ENCODE measurements around the gene PLCH1.

DNA sequence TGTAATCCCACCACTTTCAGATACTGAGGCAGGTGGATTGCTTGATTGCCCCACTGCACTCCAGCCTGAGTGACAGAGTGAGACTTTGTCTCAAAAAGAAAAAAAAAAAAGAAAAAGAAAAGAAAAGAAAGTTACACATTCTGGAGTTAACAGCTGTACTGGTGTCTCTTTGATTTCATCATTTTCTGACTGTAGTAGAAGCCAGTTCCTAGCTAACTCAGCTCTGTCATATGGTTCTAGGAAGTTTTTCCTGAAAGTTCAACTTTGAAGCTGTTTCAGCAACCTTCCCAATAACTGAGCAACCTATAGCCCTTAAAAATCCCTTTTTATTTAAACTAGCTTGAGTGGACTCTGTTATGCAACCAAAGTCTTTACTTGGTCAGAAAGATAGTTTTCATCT lies 346.8 kb downstream of the PLCH1 start:
- TF ChIP-seq, protein P1, sequence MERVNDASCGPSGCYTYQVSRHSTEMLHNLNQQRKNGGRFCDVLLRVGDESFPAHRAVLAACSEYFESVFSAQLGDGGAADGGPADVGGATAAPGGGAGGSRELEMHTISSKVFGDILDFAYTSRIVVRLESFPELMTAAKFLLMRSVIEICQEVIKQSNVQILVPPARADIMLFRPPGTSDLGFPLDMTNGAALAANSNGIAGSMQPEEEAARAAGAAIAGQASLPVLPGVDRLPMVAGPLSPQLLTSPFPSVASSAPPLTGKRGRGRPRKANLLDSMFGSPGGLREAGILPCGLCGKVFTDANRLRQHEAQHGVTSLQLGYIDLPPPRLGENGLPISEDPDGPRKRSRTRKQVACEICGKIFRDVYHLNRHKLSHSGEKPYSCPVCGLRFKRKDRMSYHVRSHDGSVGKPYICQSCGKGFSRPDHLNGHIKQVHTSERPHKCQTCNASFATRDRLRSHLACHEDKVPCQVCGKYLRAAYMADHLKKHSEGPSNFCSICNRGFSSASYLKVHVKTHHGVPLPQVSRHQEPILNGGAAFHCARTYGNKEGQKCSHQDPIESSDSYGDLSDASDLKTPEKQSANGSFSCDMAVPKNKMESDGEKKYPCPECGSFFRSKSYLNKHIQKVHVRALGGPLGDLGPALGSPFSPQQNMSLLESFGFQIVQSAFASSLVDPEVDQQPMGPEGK (CRISPR knock-in tag; IDR thresholded peaks at IDR 0.05; ENCODE audit: borderline replicate concordance), result no peak
- TF ChIP-seq, protein P2, sequence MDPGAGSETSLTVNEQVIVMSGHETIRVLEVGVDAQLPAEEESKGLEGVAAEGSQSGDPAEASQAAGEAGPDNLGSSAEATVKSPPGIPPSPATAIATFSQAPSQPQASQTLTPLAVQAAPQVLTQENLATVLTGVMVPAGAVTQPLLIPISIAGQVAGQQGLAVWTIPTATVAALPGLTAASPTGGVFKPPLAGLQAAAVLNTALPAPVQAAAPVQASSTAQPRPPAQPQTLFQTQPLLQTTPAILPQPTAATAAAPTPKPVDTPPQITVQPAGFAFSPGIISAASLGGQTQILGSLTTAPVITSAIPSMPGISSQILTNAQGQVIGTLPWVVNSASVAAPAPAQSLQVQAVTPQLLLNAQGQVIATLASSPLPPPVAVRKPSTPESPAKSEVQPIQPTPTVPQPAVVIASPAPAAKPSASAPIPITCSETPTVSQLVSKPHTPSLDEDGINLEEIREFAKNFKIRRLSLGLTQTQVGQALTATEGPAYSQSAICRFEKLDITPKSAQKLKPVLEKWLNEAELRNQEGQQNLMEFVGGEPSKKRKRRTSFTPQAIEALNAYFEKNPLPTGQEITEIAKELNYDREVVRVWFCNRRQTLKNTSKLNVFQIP (CRISPR knock-in tag; IDR thresholded peaks at IDR 0.05; ENCODE audit: borderline replicate concordance, low read depth), result no peak
- TF ChIP-seq ESRRG (CRISPR knock-in tag; IDR thresholded peaks at IDR 0.05) (no peak), CSDC2 (CRISPR knock-in tag; IDR thresholded peaks at IDR 0.05) (no peak), RARB (CRISPR knock-in tag; IDR thresholded peaks at IDR 0.05) (no peak), ZNF565 (CRISPR knock-in tag; conservative IDR thresholded peaks at IDR 0.05; ENCODE audit: low read depth) (no peak), BACH2 (CRISPR knock-in tag; IDR thresholded peaks at IDR 0.05; ENCODE audit: borderline replicate concordance) (no peak), TSHZ2 (CRISPR knock-in tag; IDR thresholded peaks at IDR 0.05) (no peak), ISL1 (CRISPR knock-in tag; IDR thresholded peaks at IDR 0.05) (no peak)
